Measurements from ENCODE around the gene XRN1.

XRN1 gene, protein sequence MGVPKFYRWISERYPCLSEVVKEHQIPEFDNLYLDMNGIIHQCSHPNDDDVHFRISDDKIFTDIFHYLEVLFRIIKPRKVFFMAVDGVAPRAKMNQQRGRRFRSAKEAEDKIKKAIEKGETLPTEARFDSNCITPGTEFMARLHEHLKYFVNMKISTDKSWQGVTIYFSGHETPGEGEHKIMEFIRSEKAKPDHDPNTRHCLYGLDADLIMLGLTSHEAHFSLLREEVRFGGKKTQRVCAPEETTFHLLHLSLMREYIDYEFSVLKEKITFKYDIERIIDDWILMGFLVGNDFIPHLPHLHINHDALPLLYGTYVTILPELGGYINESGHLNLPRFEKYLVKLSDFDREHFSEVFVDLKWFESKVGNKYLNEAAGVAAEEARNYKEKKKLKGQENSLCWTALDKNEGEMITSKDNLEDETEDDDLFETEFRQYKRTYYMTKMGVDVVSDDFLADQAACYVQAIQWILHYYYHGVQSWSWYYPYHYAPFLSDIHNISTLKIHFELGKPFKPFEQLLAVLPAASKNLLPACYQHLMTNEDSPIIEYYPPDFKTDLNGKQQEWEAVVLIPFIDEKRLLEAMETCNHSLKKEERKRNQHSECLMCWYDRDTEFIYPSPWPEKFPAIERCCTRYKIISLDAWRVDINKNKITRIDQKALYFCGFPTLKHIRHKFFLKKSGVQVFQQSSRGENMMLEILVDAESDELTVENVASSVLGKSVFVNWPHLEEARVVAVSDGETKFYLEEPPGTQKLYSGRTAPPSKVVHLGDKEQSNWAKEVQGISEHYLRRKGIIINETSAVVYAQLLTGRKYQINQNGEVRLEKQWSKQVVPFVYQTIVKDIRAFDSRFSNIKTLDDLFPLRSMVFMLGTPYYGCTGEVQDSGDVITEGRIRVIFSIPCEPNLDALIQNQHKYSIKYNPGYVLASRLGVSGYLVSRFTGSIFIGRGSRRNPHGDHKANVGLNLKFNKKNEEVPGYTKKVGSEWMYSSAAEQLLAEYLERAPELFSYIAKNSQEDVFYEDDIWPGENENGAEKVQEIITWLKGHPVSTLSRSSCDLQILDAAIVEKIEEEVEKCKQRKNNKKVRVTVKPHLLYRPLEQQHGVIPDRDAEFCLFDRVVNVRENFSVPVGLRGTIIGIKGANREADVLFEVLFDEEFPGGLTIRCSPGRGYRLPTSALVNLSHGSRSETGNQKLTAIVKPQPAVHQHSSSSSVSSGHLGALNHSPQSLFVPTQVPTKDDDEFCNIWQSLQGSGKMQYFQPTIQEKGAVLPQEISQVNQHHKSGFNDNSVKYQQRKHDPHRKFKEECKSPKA (N-terminal part only)

DNA sequence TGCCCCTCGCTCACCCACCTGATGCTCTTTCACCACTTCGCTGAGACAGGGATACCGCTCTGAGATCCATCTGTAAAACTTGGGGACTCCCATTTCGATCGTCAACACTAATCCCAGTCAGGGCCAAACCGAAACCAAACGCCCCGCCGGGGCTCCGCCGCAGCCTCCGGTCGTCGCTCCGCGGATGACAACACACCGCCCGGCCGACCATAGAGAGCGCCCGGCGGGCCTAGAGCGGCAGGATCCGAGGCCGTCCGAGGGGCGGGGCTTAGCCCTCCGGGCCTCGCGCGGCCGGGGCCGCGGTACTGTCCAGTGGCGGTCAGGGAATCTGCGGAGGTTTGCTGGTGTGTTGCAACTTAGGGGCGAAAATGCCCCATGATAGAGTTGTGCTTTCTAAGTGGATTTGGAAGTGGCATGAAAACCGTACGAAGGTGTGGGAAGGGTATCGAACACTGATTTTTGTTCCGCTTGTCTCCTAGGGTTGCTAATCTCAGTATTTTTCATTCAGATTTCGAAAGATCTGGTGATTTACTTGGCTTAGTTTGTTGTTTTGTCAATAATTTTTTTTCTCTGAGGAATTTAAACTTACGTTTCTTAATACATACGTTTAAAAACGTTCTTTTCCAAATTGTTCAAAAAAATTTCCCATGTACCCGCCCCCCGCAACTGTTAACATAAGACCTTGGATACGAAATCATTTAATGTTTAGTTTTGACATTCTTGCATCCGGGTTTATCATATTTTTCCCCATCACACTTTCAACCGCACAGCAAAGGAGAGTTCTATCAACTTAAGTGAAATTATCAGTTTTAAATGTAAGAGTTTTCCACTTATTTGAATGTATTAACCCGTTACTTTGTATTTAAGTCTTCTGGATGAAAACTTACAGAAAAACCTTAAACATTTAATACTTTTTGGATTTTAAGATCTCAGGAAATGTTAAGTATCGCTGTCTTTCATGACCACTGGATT lies at the start of gene XRN1:
Gene XRN1, minus strand, starts transcription at position 186 of the 972 bp plus-strand sequence. Its CDS starts 93 bp downstream, at position 93.
- peak; percentile 89 for DNase-seq (ENCODE audit: low read depth)
- H3K4me3 ChIP-seq (ENCODE audit: low read depth, low read length): peak within 1 kb of the TSS; percentile 100

DNA sequence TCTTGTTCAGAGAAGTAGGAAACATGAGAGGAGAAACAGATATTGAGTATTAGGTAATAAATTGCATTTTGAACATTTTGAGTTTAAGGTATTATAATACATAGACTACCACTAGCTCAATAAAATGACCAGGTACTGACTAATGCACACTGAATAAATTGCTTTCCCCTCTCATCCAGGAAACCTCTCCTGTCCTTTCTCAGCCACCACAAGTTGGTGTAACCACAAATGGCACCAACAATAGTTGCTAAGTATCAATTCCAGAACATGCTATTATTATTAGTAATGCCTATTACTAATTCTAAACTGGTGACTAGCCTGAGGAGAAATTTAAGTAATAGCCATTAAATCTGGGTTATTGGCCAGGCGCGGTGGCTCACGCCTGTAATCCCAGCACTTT lies 47.3 kb upstream of the XRN1 start:
- H3K4me3 ChIP-seq (ENCODE audit: low read depth, low read length): no peak overlapping the region
- no peak for DNase-seq (ENCODE audit: low read depth)

DNA sequence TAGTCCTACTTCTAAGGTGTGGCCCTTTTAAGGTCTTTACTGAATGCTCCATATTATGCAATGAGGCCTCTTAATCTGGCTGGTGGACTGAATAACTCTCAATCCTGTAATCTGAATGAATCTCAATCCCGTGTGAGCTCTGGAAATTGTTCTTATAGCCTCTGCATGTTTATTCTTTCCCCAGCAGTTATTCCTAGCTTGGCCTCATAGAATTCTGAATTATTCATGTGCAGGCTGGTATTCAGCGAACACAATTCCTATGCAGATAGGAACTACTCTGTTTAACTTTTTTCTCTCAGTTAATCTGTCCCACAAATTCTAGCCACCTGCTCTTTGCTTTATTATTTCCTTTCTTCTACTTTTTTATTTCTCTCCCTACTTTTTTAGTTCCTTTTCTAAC lies 44.3 kb upstream of the XRN1 start:
- no peak for DNase-seq (ENCODE audit: low read depth)
- H3K4me3 ChIP-seq (ENCODE audit: low read depth, low read length): no peak overlapping the region

DNA sequence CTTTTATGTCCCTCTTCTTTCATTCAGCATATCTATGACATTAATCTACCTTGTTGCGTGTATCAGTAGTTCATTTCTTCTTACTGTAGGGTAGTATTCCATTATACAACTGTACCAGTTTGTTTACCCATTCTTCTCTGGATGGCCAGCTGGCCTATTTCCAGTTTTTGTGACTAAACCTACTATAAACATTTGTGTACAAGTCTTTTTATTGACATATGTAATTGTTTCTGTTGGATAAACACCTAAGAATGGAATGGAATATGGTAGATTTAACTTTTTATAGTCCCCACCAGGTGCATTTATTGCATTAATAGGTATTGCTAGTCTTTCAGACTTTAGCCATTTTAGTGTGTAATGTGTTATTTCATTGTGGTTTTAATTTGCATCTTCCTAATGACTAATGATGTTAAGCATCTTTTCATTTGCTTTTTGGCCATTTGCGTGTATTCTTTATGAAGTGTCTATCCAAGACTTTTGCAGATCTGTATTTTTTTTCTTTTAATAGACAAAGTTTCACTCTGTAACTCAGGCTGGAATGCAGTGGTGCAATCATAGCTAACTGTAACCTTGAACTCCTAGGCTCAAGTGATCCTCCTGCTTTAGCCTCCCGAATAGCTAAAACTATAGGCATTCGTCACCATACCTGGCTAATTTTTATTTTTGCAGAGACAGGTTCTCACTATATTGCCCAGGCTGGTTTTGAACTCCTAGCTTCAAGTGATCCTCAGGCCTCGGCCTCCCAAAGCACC lies 41.9 kb upstream of the XRN1 start:
- H3K4me3 ChIP-seq (ENCODE audit: low read depth, low read length): no peak overlapping the region
- DNase-seq (ENCODE audit: low read depth): no peak

DNA sequence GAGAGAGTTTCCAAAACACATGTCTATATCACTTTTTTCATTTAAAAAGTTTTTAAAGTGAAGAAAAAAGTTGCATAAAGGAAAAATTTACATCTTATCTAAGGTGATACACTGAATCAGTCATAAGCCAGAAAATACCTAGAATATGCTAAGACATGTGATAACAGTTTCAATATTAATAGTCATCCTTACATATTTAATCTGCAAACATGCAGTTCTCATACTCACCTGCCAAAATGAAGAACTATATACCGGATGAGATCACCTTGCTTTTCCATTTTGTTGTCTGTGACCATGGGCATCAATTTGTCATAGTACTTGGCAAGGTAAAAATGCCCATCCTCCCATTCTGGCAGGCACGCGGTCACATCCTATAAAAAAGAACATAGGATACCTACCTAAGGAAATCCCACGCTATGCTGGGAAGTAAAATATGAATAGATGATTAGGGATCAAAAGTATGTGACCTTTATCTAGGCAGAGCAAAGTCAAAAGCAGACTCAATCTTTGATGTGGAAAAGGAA lies 37.1 kb upstream of the XRN1 start:
- no peak for DNase-seq (ENCODE audit: low read depth)
- H3K4me3 ChIP-seq (ENCODE audit: low read depth, low read length): no peak overlapping the region

DNA sequence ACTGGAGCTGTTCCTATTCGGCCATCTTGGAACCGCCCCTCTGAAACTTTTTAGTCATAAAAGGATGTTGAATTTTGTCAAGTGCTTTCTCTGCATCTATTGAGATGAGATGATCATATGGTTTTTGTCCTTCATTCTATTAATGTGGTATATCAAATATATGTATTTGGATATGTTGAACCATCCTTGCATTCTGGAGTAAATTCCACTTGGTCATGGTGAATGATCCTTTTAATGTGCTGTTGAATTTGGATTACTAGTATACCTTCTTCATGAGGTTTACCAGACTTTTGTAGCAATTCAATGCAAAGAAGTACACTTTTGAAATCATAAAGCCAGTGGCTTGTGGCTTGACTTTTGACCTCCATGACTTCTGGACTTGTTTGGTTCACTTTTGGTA lies 33.4 kb upstream of the XRN1 start:
- H3K4me3 ChIP-seq (ENCODE audit: low read depth, low read length): no peak overlapping the region
- DNase-seq (ENCODE audit: low read depth): no peak

DNA sequence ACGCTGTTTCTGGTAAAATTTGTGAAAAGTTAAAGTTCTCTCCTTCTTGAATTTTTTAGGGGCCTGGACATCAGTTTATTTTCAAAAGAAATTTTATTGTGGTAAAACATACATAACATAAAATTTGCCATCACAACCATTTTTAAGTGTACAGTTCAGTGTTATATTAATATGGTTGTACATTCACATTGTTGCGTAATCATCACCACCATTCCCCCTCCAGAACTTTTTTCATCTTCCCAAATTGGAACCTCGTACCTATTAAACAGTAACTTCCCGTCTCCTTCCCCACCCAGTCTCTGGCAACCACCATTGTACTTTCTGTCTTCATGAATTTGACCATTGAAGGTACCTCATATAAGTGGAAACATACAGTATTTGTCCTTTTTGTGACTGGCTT lies 23.0 kb upstream of the XRN1 start:
- no peak for DNase-seq (ENCODE audit: low read depth)
- H3K4me3 ChIP-seq (ENCODE audit: low read depth, low read length): no peak overlapping the region

DNA sequence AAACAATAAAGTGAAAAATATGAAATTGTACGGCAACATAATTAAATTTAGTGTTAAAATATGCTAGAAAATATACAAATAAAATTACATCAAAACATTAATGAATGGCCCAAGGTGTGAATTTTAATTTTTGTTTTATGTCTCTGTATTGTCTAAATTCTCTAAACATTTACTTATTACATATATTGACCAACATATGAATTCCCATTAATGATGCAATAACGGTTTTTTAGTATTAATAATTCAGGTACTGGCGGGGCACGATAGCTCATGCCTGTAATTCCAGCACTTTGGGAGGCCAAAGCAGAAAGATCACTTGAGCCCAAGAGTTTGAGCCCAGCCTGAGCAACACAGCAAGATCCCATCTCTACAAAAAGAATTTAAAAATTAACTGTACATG lies 20.6 kb upstream of the XRN1 start:
- H3K4me3 ChIP-seq (ENCODE audit: low read depth, low read length): no peak overlapping the region
- no peak for DNase-seq (ENCODE audit: low read depth)

DNA sequence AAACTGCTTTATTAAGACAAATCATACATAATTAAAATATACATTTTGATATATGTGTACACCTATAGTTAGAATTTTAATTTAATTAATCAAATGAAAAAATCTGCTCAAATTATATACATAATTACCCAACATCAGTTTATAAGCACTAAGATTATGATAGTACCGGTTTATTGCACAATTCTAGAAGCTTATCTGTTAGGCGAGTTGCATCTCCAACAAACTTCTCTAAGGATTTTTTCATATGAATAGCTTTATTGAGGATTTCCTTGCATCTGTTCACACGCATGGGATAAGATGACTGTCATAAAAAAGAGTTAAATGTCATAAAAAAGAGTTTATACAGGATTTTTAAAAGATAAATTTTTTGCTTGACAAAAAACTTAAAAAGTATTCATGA lies 19.9 kb upstream of the XRN1 start:
- DNase-seq (ENCODE audit: low read depth): no peak
- no peak overlapping the region for H3K4me3 ChIP-seq (ENCODE audit: low read depth, low read length)

DNA sequence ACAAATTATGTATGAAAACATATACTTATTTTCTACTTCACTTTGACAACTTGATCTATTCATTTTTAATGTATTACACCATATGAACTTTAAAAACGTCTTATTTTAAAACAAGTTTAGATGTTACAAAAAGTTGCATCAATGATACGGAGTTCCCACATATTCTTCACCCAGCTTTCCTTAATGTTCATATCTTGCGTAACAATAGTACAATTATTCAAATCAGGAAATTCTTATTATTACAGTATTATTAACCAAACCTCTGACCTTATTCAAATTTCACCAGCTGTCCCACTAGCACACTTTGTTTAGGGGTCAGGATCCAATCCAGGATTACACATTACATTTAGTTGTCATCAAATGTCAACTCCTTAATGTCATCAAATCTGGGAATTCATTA lies 12.9 kb upstream of the XRN1 start:
- no peak for DNase-seq (ENCODE audit: low read depth)

DNA sequence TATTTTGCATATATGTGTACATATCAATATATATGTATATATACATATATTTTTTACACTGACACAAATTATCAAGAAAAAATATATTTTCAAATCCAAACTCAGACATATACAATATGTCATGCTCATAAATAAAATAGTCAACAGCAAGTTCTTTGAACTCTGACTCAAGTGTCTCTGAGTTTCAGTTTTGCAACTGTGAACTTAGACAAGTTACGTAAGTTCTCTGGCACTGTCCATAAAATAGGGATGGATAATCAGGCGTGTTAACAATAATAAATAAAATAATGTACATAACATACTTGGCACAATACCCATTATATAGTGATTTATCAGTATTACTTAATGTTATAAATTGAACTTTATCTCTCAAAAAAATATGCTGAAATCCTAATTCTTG lies 12.1 kb upstream of the XRN1 start:
- H3K4me3 ChIP-seq (ENCODE audit: low read depth, low read length): no peak overlapping the region
- no peak for DNase-seq (ENCODE audit: low read depth)

More for the DNA sequence above, 12.9 kb upstream of the XRN1 start:
- H3K4me3 ChIP-seq (ENCODE audit: low read depth, low read length): no peak overlapping the region

DNA sequence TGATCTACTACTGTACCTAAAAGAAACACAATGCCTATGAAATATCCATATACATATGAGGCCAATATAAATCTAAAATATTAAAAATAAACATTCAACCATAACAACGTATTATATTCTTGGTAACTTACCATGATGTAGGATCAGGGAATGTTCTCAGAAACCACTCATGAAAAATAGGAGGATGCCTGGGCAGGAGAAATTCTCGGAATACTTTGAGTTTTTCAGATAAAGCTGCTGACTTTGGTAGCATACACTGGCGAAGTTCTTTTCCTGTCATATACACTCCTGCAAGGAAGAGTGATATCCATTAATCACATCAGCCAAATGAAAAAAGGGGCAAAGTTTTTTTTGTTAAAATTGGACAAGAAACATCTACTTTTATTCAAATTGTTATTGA lies 11.3 kb upstream of the XRN1 start:
- DNase-seq (ENCODE audit: low read depth): no peak
- no peak overlapping the region for H3K4me3 ChIP-seq (ENCODE audit: low read depth, low read length)

DNA sequence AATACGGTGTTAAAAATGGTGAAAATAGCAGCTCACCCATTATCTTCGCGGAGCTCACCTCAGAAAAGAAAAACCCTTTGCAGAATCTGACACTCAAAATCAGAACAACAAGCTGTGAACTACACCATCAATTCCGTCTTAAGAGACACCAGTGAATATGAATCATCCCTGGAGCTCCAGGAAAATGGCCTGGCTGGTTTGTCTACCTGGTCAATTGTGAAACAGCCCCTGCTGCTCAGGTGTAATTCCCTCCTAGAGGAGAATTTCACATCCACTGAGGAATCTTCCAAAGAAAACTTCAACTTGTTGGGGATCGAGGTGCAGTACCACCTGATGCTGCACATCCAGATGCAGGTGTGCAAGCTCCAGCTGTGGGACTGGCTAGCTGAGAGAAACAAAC lies 3.0 kb upstream of the XRN1 start:
- DNase-seq (ENCODE audit: low read depth): no peak

DNA sequence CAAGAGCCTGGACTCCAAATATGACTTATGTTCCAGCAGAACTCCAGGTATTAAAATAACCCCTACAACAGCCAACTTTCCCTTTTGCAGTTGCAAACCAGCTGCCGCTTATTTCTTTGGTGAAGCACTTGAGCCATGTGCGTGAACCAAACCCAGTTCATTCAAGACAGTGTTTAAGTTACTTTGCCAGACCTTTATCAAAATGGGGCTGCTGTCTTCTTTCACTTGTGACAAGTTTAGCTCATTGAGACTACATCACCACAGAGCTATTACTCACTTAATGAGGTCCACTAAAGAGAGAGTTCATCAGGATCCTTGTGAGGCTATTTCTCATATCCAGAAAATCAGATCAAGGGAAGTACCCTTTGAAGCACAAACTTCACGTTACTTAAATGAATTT lies 2.4 kb upstream of the XRN1 start:
- H3K4me3 ChIP-seq (ENCODE audit: low read depth, low read length): no peak overlapping the region
- DNase-seq (ENCODE audit: low read depth): no peak

More for the DNA sequence above, 3.0 kb upstream of the XRN1 start:
- no peak overlapping the region for H3K4me3 ChIP-seq (ENCODE audit: low read depth, low read length)

DNA sequence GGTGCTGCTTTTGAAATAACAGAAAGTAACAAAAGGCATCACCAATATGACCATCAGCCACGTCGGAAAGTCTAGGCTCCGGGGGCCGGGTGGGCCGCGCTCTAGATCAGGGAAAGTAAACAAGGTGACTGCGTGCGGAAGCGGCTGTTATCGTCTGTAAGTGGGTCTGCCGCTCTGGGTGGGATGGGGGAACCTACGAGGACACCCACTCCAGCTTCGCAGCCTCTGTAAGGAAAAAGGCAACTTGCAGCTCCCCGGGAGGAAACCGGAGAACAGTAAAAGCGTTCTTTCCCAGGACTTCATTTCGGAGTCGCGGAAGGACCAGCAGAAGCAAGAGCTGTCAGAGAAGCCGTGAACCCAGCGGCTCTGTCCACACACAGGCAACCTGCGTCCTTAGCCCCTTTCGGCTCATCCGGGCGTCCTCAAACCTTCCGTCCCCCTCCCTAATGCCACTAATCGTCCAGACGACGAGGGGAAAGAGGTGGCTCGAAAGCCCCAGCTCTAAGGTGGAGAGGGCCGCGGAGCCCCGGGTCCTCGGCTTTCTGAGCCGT lies 461 bp downstream of the XRN1 start:
- peak overlapping the region; percentile 100 for H3K4me3 ChIP-seq (ENCODE audit: low read depth, low read length)
- peak; percentile 11 for DNase-seq (ENCODE audit: low read depth)

DNA sequence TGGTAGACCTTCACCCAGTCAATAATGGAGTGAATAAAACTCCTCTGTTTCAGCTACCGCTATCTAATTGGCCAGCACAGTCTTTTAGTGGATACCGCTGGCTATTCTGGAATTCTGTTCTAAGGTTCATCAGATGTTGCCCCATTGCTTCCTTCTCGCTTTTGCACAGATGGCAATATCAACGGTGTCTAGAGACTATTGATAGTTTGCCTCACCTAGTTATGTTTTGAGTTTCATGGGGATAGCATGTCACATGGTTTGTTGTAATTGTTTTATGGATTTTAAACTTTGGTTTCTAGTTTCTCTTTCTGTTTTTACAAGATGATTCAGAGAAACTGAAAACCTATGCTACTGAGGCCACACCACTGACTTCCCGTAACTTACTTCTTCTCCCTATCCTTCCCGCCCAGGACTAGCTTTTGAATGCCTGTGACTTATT lies 2.0 kb downstream of the XRN1 start:
- DNase-seq (ENCODE audit: low read depth): peak; percentile 14
- H3K4me3 ChIP-seq (ENCODE audit: low read depth, low read length): peak overlapping the region; percentile 100

DNA sequence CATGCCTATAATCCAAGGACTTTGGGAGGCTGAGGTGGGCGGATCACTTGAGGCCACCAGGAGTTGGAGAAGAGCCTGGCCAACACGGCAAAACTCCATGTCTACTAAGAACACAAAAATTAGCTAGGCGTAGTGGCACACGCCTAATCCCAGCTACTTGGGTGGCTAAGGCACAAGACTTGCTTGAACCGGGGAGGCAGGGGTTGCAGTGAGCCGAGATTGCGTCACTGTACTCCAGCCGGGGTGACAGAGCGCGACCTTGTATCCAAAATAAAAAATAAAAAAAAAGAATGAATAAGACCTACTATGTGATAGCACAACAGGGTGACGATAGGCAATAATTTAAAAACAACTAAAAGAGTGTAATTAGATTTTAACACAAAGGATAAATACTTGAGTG lies 3.5 kb downstream of the XRN1 start:
- H3K4me3 ChIP-seq (ENCODE audit: low read depth, low read length): no peak overlapping the region
- no peak for DNase-seq (ENCODE audit: low read depth)
